HG03139 (cell line): Measurements from ENCODE around the gene HTR3A.
"Not testable (repeated sequence)": the region's sequence is repeated elsewhere in the genome, so short reads cannot be mapped to it uniquely, and the experiment has no call there.

Source experiments
- ATAC-seq: cut with Tn5 transposase; IDR thresholded peaks from one replicate; pipeline ENCODE4 v1.9.1; 2021; ENCODE audit not compliant: unreplicated experiment

Gene HTR3A

GRCh38 chr11:113974741-113975470, at the start of gene HTR3A:
TSS of gene HTR3A (plus strand) at chr11:113975108. CDS start at chr11:113975326, 218 bp downstream.
- ATAC-seq = no peak

GRCh38 chr11:113926273-113927197, 48.4 kb upstream of the HTR3A start:
- no peak for ATAC-seq

GRCh38 chr11:113928311-113928710, 46.6 kb upstream of the HTR3A start:
- no peak for ATAC-seq

- ATAC-seq = no peak
These were observed 42.1 kb upstream of the HTR3A start for GRCh38 chr11:113932788-113933187.

- not testable (repeated sequence) for ATAC-seq
These were observed 40.7 kb upstream of the HTR3A start for GRCh38 chr11:113934193-113934592.

- ATAC-seq = no peak
These were observed 40.1 kb upstream of the HTR3A start for GRCh38 chr11:113934761-113935160.

GRCh38 chr11:113935858-113936257, 39.0 kb upstream of the HTR3A start:
- ATAC-seq = no peak

GRCh38 chr11:113937918-113938317, 37.0 kb upstream of the HTR3A start:
- no peak for ATAC-seq

GRCh38 chr11:113942256-113942655, 32.7 kb upstream of the HTR3A start:
- no peak for ATAC-seq

- not testable (repeated sequence) for ATAC-seq
These were observed 28.7 kb upstream of the HTR3A start for GRCh38 chr11:113946162-113946561.

GRCh38 chr11:113947994-113948393, 26.9 kb upstream of the HTR3A start:
- ATAC-seq = no peak

GRCh38 chr11:113949891-113950290, 25.0 kb upstream of the HTR3A start:
- no peak for ATAC-seq

- no peak for ATAC-seq
These were observed 23.4 kb upstream of the HTR3A start for GRCh38 chr11:113951537-113951936.

GRCh38 chr11:113952070-113952469, 22.8 kb upstream of the HTR3A start:
- ATAC-seq = no peak

- ATAC-seq = no peak
These were observed 22.3 kb upstream of the HTR3A start for GRCh38 chr11:113952588-113952987.

- no peak for ATAC-seq
These were observed 20.7 kb upstream of the HTR3A start for GRCh38 chr11:113954235-113954634.

GRCh38 chr11:113956986-113957385, 17.9 kb upstream of the HTR3A start:
- no peak for ATAC-seq

- no peak for ATAC-seq
These were observed 14.1 kb upstream of the HTR3A start for GRCh38 chr11:113960702-113961330.

GRCh38 chr11:113967361-113967760, 7.5 kb upstream of the HTR3A start:
- ATAC-seq = no peak

GRCh38 chr11:113971506-113972195, 3.3 kb upstream of the HTR3A start:
- ATAC-seq = no peak

- ATAC-seq = no peak
These were observed 2.2 kb downstream of the HTR3A start for GRCh38 chr11:113977071-113977490.
